Right cardiac atrium (tissue), 5 donors: Measurements from ENCODE around the gene LCN1. TPM values are rescaled to one million over a fixed set of nuclear protein-coding genes. Genes with fewer than 3 reads are reported as not detected.

ENCODE experiments used
- ATAC-seq, 2 donors: fragments of 200-7000 bp; cut with Tn5 transposase; one replicate each; pipeline versions ENCODE4 v1.8.0 to v1.9.1; 2020; ENCODE audit warnings: moderate library complexity in 2 of 2, mild to moderate bottlenecking in 1 of 2
- DNase-seq, 3 donors: peaks; one replicate each; pipeline ENCODE4 v3.0.0-alpha.2; 2020
- H3K27ac ChIP-seq: one replicate; pipeline ENCODE4 v1.5.1; 2013; ENCODE audit warnings: mild to moderate bottlenecking, low read length, control low read depth, moderate library complexity
- H3K27me3 ChIP-seq: one replicate; pipeline ENCODE4 v1.6.1; 2013; ENCODE audit not compliant: control insufficient read depth, insufficient read depth
- H3K4me1 ChIP-seq: one replicate; pipeline ENCODE4 v1.6.1; 2013; ENCODE audit warnings: low read length; ENCODE audit not compliant: control insufficient read depth, insufficient read depth
- H3K4me3 ChIP-seq: one replicate; pipeline ENCODE4 v1.5.1; 2013; ENCODE audit warnings: low read length, control low read depth
- H3K9me3 ChIP-seq: one replicate; pipeline ENCODE4 v1.6.1; 2013; ENCODE audit warnings: low read length; ENCODE audit not compliant: control insufficient read depth
- WGBS: extraction: QIAGEN DNeasy Blood & Tissue Kit; methylation state at CpG from one replicate; pipeline ENCODE4 v1.1.7; 2013; 5-methylcytosine and 5-hydroxymethylcytosine counted together
- intact Hi-C, 4 donors: fragments of 100-400 bp; cut with DNase I; formaldehyde crosslinking; loops; one replicate each; pipeline versions ENCODE4 v1.11.0 to v1.14.0; 2022 to 2023
- polyA plus RNA-seq: library from polyadenylated mRNA; stranded (reverse); fragments of 200-250 nt; gene quantifications from one replicate; pipeline ENCODE4 v1.2.3, GENCODE V29; 2013
- total RNA-seq, 4 donors: library from RNA; stranded (reverse); fragmentation: NEBNext Ultra II Directional; extraction: Animal tissue kit (Norgen Biotek cat#: 25700); gene quantifications; one replicate each; pipeline ENCODE4 v1.2.1, GENCODE V29; 2021
- donor health status: healthy with polysubstance abuse.
- donor health status: DM: no; HTN: yes; CAD: no.
- donor health status: DM: no; HTN: no; CAD: no.
- donor health status: DM: no; HTN: yes; CAD: no; lungs with severe emphysema.
- donor health status: DM: yes; HTN: yes; CAD: no.

LCN1 gene
- total and polyA plus RNA-seq, 5 donors: 0.42 to 4.0 TPM; not detected in 3

DNA sequence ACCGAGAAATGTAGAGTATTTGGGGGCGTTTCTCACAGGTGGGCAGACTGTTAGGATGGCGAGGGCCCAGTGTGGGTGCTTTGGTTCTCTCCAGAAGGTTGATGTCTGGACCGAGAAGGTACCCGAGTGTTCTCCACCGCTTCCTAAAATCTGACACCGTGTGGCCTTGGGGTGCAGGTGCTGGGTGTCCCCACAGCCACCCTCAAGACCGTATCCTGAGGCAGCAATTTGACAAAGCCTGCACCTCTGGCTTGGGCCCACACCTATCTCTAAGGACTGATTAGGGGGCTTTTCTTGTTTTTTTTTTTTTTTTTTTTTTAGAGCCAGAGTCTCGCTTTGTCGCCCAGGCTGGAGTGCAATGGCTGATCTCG is 40.3 kb upstream of the LCN1 start:
- H3K4me3 ChIP-seq: peak overlapping the region; percentile 98
- H3K4me1 ChIP-seq: peaks cover 4% of the 10 kb centered on the region
- no peaks in the 10 kb centered on the region for H3K9me3 ChIP-seq
- intact Hi-C loops: no loop called here
- ATAC-seq (no peak), DNase-seq (peak in 1 of 3 donors; percentile 33)
- 41% methylated on average over 11 of the region's 11 CpGs for WGBS
- no peak overlapping the region for H3K27ac ChIP-seq
- H3K27me3 ChIP-seq: no peaks in the 10 kb centered on the region

DNA sequence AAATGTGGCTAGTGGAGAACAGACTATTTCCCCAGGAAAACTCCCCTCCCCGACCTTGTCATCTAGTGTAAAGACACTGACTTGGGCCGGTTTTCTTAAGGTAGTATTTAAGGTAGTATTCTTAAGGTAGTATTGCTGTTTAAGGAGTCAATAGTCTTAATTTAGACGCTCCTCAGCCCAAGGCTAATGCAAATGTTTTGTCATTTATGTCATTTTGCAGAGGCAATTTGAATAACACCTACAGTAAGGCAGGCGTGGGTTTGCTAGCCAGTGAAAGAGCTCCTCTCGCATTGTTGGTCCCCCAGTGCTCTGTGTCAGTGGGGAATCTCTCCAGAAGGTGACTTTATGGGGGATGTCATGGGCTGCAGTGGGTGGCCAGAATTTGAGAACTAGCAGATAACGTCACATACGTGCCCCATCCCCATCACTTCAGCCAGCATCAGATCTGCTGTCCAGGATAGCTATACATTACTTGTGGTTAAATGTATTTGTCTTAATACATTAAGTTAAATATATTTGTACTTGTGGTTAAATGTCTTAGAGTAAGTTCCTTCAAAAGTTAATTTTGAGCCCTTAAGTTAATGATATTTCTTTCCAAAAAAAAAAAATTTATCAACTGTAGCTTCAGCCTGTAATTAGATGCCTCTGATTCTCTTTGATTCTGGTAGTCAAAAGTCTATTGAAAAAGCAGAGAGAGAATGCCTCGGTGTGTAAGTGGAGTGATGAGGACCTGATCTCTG is 39.1 kb upstream of the LCN1 start:
- no peak overlapping the region for H3K4me3 ChIP-seq
- H3K9me3 ChIP-seq: no peaks in the 10 kb centered on the region
- no peak overlapping the region for H3K27ac ChIP-seq
- 77% methylated on average over 8 of the region's 8 CpGs for WGBS
- intact Hi-C loops: no loop called here
- no peak for DNase-seq
- no peak for ATAC-seq
- H3K4me1 ChIP-seq: peaks cover 4% of the 10 kb centered on the region
- H3K27me3 ChIP-seq: no peaks in the 10 kb centered on the region

DNA sequence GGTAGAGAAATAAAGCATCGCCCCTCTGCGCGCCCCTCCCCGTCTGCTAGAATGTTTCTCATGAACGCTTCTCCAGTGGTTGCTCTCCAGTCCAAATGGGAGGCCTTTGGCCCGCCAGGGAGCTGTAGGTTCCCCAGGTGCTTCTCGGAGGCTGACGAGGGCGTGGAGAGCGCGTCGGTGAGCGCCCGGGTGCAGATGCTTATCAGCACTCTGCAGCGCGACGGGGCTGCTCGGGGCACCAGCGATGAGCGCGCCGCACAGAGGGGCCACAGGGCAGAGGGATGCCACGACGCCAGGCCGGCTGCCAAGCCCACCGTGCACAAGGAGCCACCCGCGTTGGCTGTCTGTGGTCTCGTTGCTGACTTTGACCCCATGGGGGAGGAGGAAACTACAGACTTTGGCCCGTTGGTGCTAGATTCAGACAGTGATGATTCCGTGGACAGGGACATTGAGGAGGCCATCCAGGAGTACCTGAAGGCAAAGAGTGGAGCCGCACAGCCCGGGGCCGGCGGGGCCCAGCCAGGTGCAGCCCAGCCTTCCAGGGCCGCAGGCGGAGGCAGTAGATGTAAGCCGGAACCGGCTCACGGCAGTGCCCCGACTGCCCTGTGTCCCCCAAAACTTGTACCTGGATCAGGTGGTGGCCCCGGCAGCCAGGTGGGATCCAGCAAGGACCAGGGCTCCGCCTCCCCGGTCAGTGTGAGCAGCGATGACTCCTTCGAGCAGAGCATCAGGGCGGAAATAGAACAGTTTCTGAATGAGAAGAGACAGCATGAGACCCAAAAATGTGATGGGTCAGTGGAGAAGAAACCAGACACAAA is 36.6 kb upstream of the LCN1 start:
- DNase-seq: peak in 1 of 3 donors; percentile 37
- no peak overlapping the region for H3K27ac ChIP-seq
- WGBS: 95% methylated on average over 47 of the region's 47 CpGs
- no peaks in the 10 kb centered on the region for H3K9me3 ChIP-seq
- no peak for ATAC-seq
- H3K4me1 ChIP-seq: peaks cover 4% of the 10 kb centered on the region
- intact Hi-C loops: no loop called here
- H3K4me3 ChIP-seq: no peak overlapping the region
- no peaks in the 10 kb centered on the region for H3K27me3 ChIP-seq

DNA sequence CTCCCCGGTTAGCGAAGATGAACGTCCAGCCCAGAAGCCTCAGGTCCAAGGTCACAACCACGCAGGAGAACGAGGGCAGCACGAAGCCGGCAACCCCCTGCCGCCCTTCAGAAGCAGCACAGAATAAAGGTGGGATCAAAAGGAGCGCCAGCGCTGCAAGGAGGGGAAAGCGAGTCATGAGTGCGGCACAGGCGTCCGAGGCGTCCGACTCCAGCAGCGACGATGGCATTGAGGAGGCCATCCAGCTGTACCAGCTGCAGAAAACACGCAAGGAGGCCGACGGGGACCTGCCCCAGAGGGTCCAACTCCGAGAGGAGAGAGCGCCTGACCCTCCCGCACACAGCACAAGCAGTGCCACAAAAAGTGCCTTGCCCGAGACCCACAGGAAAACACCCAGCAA is 35.9 kb upstream of the LCN1 start:
- Histone ChIP-seq H3K4me1 (peaks cover 4% of the 10 kb centered on the region), H3K27ac (no peak overlapping the region), H3K27me3 (no peaks in the 10 kb centered on the region), H3K9me3 (no peaks in the 10 kb centered on the region), H3K4me3 (no peak overlapping the region)
- ATAC-seq: no peak
- WGBS: 97% methylated on average over 25 of the region's 25 CpGs
- intact Hi-C loops: no loop called here
- peak in 1 of 3 donors; percentile 32 for DNase-seq

DNA sequence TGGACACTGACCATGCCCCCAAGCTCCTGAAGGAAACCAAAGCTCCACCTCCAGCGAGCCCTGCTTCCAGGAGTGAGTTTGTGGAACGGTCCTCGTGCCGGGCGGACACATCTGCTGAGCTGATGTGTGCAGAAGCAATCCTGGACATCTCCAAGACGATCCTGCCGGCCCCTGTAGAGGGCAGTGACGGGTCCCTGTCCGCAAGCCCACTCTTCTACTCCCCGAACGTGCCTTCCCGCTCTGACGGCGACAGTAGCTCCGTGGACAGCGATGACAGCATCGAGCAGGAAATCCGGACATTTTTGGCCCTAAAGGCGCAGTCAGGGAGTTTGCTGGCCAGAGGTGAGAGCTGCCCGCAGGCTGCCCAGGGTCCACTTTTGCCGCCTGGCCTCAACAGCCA is 35.4 kb upstream of the LCN1 start:
- intact Hi-C loops: no loop called here
- WGBS: 85% methylated on average over 21 of the region's 21 CpGs
- ATAC-seq (no peak), DNase-seq (peak in 1 of 3 donors; percentile 29)
- Histone ChIP-seq H3K4me3 (no peak overlapping the region), H3K9me3 (no peaks in the 10 kb centered on the region), H3K4me1 (peaks cover 2% of the 10 kb centered on the region), H3K27me3 (no peaks in the 10 kb centered on the region), H3K27ac (no peak overlapping the region)

DNA sequence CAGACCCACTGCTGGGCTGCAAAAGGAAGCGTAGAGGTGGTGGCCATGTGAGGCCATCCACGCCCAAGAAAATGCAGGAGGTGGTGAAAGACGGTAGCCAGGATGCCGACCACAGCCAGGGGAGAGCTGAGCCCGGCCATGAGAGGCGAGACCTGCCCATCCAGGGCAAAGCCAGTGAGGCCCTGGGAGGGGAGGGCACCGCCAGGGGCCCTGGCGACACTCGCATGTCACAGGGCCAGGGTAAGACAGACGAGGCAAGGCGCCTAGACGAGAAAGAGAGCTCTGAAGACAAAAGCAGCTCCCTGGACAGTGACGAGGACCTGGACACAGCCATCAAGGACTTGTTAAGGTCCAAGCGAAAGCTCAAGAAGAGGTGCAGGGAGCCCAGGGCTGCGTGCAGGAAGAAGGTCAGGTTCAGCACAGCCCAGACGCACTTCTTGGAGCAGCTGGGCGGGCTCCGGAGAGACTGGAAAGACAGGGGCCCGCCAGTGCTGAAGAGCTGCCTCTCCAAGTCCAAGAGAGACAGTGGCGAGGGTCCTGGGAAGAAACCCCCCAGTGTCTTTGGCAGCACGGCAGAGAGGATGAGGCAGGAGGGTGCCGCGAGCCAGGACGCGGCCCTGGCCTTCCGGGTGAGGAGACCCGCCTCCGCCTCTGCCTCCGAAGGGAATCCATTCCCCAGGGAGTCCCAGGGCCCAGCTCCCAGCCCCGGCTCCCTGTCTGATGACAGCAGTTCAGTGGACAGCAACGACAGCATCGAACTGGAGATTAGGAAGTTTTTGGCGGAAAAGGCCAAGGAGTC is 34.8 kb upstream of the LCN1 start:
- H3K27ac ChIP-seq: no peak overlapping the region
- WGBS: 85% methylated on average over 33 of the region's 33 CpGs
- DNase-seq: peak in 1 of 3 donors; percentile 38

DNA sequence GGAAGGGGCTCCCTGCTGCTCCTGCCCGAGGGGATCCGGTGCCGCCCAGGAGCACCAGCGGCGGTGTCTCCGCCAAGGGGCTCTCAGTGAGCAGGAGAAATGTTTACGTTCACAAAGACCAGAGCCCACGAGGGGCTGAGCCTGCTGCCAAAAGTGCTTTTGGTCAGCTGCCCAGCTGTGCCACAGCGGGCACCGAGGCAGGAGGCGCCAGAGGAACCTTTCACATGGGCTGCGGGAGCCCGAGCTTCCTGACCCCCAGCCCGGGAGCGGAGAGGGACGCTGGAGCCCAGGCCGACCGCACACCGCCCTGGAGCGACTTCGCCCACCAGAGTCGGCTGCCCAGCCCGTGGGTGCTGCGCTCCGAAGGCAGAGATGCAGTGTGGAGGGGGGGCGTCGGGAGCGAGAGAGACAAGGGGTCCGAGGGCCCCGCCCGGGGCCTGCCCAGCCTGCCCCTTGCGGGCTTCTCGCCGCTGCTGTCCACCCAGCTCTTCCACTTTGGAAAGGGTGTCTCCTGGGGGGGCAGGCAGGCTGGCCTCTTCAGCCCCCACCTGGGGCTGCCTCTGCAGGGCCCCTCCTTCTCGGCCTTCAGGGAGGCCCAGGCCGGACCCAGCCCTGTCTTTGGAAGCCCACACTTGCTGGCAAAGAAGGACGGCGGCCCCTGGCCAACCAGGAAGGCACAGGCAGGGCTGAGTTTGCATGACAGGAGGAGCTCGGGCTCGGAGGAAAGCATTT is 33.8 kb upstream of the LCN1 start:
- 93% methylated on average over 40 of the region's 40 CpGs for WGBS
- Histone ChIP-seq H3K4me3 (no peak overlapping the region), H3K4me1 (no peaks in the 10 kb centered on the region), H3K27me3 (no peaks in the 10 kb centered on the region), H3K27ac (no peak overlapping the region), H3K9me3 (no peaks in the 10 kb centered on the region)
- ATAC-seq: no peak
- peak in 1 of 3 donors; percentile 64 for DNase-seq
- intact Hi-C loops: no loop called here

More for the DNA sequence above, 34.8 kb upstream of the LCN1 start:
- no peak overlapping the region for H3K4me3 ChIP-seq
- no peaks in the 10 kb centered on the region for H3K9me3 ChIP-seq
- H3K4me1 ChIP-seq: no peaks in the 10 kb centered on the region
- H3K27me3 ChIP-seq: no peaks in the 10 kb centered on the region
- no peak for ATAC-seq
- intact Hi-C loops: no loop called here

DNA sequence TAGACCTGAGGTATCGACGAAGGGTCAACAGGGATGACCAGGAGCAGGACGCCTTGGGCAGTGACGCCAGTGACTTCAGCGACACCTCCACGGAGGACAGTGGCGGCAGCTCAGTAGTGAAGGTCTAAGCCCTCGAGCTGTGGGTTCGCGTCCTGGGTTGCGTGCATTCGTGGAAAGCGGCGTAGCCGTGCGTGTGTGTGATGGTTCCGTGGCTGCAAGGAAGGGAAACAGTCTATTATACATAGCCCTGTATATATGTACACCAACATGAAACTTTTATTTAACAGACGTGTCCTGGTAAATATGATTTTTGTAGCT is 33.3 kb upstream of the LCN1 start:
- no peak overlapping the region for H3K27ac ChIP-seq
- no peak for ATAC-seq
- no peak for DNase-seq
- H3K9me3 ChIP-seq: no peaks in the 10 kb centered on the region
- 97% methylated on average over 18 of the region's 18 CpGs for WGBS
- no peaks in the 10 kb centered on the region for H3K4me1 ChIP-seq
- no peaks in the 10 kb centered on the region for H3K27me3 ChIP-seq
- intact Hi-C loops: no loop called here
- no peak overlapping the region for H3K4me3 ChIP-seq

DNA sequence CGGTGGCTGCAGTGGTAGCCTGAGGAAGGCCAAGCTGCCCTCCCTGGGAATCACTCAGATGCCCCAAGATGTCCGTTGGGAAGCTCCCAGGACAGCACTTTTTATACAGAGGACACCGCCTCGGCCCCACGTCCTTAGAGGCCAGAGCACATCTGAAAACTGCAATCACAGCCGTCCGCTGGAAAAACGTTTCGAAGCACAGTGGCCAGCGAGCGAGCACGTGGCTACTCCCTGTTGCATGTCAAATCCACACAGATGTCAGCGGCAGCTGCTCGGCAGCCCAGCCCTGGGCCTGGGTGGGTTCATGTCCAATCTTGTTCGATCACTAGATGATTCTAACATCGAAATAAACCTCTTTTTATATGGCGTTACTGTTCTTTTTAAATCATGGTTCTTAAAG is 32.7 kb upstream of the LCN1 start:
- 91% methylated on average over 17 of the region's 17 CpGs for WGBS
- ATAC-seq: no peak
- intact Hi-C loops: no loop called here

DNA sequence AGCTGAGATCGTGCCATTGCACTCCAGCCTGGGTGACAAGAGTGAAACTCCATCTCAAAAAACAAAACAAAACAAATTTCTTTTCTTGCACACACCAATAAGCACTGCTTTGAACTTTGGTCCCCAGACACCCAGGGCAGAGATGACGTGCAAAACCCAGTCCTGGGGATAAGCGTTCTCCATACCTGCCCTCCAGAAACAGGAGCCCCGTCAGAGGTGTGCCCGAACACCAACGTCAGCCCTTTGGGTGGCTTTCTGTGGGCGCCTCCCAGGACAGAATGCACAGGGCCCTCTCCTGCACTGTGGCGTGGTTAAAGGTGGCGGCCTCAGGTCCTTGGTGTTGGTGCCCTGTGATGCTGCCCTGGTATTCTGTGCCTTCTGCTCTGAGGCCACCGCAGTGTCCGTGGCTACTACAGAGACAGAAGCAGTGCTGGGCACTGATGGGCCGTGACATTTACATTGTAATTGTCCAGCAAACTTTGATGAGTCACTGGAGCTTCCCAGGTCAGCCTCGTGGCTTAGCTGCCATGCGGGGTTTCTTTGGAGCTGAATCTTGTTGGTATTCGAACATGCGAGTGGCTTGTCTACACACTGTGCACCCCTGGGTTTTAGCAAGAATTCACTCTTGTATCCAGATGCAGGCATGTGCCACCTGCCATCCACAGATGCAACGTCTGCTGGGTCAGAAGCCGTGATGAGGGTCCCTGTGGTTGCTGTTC is 31.9 kb upstream of the LCN1 start:
- 90% methylated on average over 18 of the region's 18 CpGs for WGBS
- H3K4me1 ChIP-seq: no peaks in the 10 kb centered on the region
- H3K9me3 ChIP-seq: no peaks in the 10 kb centered on the region
- no peaks in the 10 kb centered on the region for H3K27me3 ChIP-seq
- ATAC-seq (no peak), DNase-seq (peak in 1 of 3 donors; percentile 18)
- H3K4me3 ChIP-seq: no peak overlapping the region
- no peak overlapping the region for H3K27ac ChIP-seq
- intact Hi-C loops: no loop called here

More for the DNA sequence above, 32.7 kb upstream of the LCN1 start:
- H3K27ac ChIP-seq: no peak overlapping the region
- no peaks in the 10 kb centered on the region for H3K27me3 ChIP-seq
- H3K4me3 ChIP-seq: no peak overlapping the region
- H3K4me1 ChIP-seq: no peaks in the 10 kb centered on the region
- DNase-seq: peak in 1 of 3 donors; percentile 23
- H3K9me3 ChIP-seq: no peaks in the 10 kb centered on the region
